Mesendoderm (in vitro differentiated cells): ENCODE results near the gene ARID1B.
A peak's percentile ranks its signal among the peaks of the same experiment; 100 is the strongest.

ENCODE experiments used
- DNase-seq: peaks from one replicate; pipeline ENCODE4 v3.0.0; 2013
- H2AK5ac ChIP-seq: 2 replicates; pipeline ENCODE4 v1.6.1; 2013; ENCODE audit warnings: low read length, inconsistent platforms
- H2BK120ac ChIP-seq: 2 replicates; pipeline ENCODE4 v1.6.1; 2013; ENCODE audit warnings: low read depth, mild to moderate bottlenecking, low read length, moderate library complexity, mixed read lengths
- H2BK15ac ChIP-seq: replicated peaks from 2 replicates; pipeline ENCODE4 v1.6.1; 2013; ENCODE audit warnings: low read depth, mild to moderate bottlenecking, moderate library complexity
- H2BK5ac ChIP-seq: 2 replicates; pipeline ENCODE4 v1.6.1; 2013; ENCODE audit warnings: low read length, inconsistent platforms
- H3K18ac ChIP-seq: 2 replicates; pipeline ENCODE4 v1.6.1; 2013; ENCODE audit warnings: mild to moderate bottlenecking, low read length, mixed read lengths
- H3K23ac ChIP-seq: one replicate; pipeline ENCODE4 v1.6.1; 2013; ENCODE audit warnings: low read length
- H3K27ac ChIP-seq: 2 replicates; pipeline ENCODE4 v1.5.1; 2013; ENCODE audit warnings: low read depth, mild to moderate bottlenecking, inconsistent platforms, low read length, moderate library complexity
- H3K27me3 ChIP-seq: 2 replicates; pipeline ENCODE4 v1.6.1; 2013; ENCODE audit warnings: low read length, control low read depth, mild to moderate bottlenecking, inconsistent platforms; ENCODE audit not compliant: insufficient read depth, poor library complexity
- H3K36me3 ChIP-seq: 2 replicates; pipeline ENCODE4 v1.6.1; 2013; ENCODE audit warnings: low read length, inconsistent platforms; ENCODE audit not compliant: control insufficient read depth, insufficient read depth
- H3K4ac ChIP-seq: one replicate; pipeline ENCODE4 v1.6.1; 2013; ENCODE audit warnings: low read depth, mild to moderate bottlenecking, low read length, moderate library complexity
- H3K4me1 ChIP-seq: 2 replicates; pipeline ENCODE4 v1.6.1; 2013; ENCODE audit warnings: low read depth, low read length, inconsistent platforms; ENCODE audit not compliant: control insufficient read depth
- H3K4me2 ChIP-seq: 2 replicates; pipeline ENCODE4 v1.6.1; 2013; ENCODE audit warnings: low read length
- H3K4me3 ChIP-seq: 2 replicates; pipeline ENCODE4 v1.5.1; 2013; ENCODE audit warnings: mild to moderate bottlenecking, low read length
- H3K56ac ChIP-seq: one replicate; pipeline ENCODE4 v1.6.1; 2013; ENCODE audit warnings: low read length
- H3K79me1 ChIP-seq: 2 replicates; pipeline ENCODE4 v1.6.1; 2013; ENCODE audit warnings: low read length, inconsistent platforms
- H3K79me2 ChIP-seq: 2 replicates; pipeline ENCODE4 v1.6.1; 2013; ENCODE audit warnings: mild to moderate bottlenecking, low read length; ENCODE audit not compliant: control insufficient read depth, insufficient read depth
- H3K9ac ChIP-seq: 2 replicates; pipeline ENCODE4 v1.6.1; 2013; ENCODE audit warnings: low read length, inconsistent platforms
- H4K5ac ChIP-seq: one replicate; pipeline ENCODE4 v1.6.1; 2013; ENCODE audit warnings: low read length
- H4K8ac ChIP-seq: one replicate; pipeline ENCODE4 v1.6.1; 2013; ENCODE audit warnings: low read depth, mild to moderate bottlenecking, control low read depth, low read length, moderate library complexity
- WGBS: extraction: QIAGEN DNeasy Blood & Tissue Kit; methylation state at CpG from one replicate; pipeline ENCODE4 v1.1.7; 2013; ENCODE audit warnings: low lambda C conversion rate, missing lambda C conversion rate; ENCODE audit not compliant: insufficient coverage; ENCODE audit errors: extremely low coverage; 5-methylcytosine and 5-hydroxymethylcytosine counted together

ARID1B gene

DNA sequence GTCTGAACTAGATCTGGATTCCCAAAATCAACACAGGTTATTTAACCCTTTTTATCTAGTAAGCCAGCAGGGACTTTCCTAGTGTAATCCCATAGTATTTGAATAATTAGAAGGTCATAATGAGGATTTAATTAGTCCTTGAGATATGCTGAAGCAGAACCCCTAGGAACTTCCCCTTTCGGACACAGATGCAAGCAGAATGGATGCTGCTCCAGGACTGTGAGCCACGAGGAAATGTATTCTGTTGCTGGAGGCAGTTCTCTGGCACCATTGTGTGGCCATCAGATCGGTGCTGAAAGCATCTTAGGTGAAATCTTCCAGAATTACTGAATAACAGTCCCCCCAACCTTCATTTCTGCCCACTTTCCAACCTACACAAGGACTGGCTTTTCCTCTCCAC, 339.2 kb downstream of the ARID1B start:
- Histone ChIP-seq H2BK15ac (no peak overlapping the region), H3K23ac (no peak overlapping the region), H3K4me3 (no peak overlapping the region), H3K27me3 (no peaks in the 10 kb centered on the region), H3K4ac (no peak overlapping the region), H2AK5ac (no peak overlapping the region), H3K27ac (no peak overlapping the region), H3K79me1 (no peaks in the 10 kb centered on the region), H3K4me1 (no peaks in the 10 kb centered on the region), H2BK120ac (no peak overlapping the region), H2BK5ac (no peak overlapping the region), H3K4me2 (no peak overlapping the region), H3K9ac (no peak overlapping the region), H3K79me2 (no peaks in the 10 kb centered on the region), H3K18ac (no peak overlapping the region), H4K5ac (no peak overlapping the region), H4K8ac (no peak overlapping the region), H3K36me3 (no peaks in the 10 kb centered on the region), H3K56ac (no peak overlapping the region)
- peak; percentile 54 for DNase-seq
- no CpG with 5 or more reads among the region's 3 CpGs for WGBS

DNA sequence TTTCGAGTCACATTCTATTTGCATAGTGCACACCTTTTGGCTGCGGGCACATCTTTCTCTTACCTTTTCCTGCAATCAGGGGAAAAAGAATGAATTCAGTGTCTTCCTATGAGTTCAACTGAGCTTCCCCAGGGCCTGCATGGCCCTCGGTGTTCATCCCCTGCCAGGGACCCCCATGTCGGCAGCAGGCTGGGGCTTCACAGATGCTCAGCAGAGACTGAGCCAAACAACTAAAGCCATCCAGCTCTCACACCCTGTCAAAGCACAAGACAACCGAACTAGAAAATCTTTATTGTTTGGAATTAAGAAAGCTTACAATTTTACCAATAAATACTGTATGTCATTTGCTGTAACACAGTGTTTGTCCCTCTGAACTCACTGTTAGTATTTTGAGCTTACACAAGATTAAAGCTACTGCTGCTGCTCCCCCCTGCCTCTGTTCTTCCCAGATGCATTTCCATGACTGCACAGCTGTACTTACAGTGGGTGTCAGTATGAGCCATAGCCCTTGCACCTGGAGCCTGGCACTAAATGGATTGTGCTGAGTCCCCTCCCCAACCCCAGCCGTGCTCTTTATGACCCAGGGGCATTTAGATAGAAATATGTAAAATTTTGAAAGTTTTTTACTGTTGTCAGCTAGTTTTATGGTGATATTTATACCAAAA, 340.4 kb downstream of the ARID1B start:
- H2BK120ac ChIP-seq = no peak overlapping the region
- no peak for DNase-seq
- no peak overlapping the region for H2BK5ac ChIP-seq
- H3K27ac ChIP-seq = no peak overlapping the region
- H3K4me3 ChIP-seq = no peak overlapping the region
- no peak overlapping the region for H4K5ac ChIP-seq
- H3K27me3 ChIP-seq = no peaks in the 10 kb centered on the region
- no peaks in the 10 kb centered on the region for H3K79me1 ChIP-seq
- no peak overlapping the region for H2BK15ac ChIP-seq
- H4K8ac ChIP-seq = no peak overlapping the region
- H3K18ac ChIP-seq = no peak overlapping the region
- H3K4ac ChIP-seq = no peak overlapping the region
- no peak overlapping the region for H3K23ac ChIP-seq
- H3K9ac ChIP-seq = no peak overlapping the region
- H2AK5ac ChIP-seq = no peak overlapping the region
- WGBS = no CpG with 5 or more reads among the region's 6 CpGs
- H3K36me3 ChIP-seq = no peaks in the 10 kb centered on the region
- H3K79me2 ChIP-seq = no peaks in the 10 kb centered on the region
- H3K4me1 ChIP-seq = no peaks in the 10 kb centered on the region
- H3K4me2 ChIP-seq = no peak overlapping the region
- no peak overlapping the region for H3K56ac ChIP-seq

DNA sequence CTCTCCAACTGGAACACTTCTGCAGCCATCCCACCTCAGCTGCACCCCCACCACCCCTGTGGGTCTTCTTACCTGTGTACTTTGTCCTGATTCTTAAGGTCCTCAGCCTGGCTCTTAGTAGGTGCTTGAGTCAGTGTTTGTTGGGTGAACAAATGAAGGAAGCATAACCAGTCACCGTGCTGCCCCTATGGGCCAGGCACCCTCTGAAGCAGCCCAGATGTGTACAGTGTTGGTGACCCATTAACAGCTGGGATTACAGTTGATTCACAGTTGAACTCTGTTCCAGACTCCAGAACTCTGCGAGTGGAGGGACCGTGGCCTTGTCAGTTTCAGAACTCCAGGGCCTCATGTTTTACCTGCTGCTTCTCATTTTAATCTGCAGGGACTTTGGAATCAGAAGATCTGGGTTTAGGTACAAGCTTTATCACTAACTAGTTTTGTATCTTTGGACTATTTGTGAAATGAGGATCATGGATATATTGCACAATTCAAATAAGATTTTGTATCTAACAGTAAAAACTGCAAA, 342.4 kb downstream of the ARID1B start:
- no peak overlapping the region for H3K56ac ChIP-seq
- no peak overlapping the region for H3K4ac ChIP-seq
- no peak overlapping the region for H3K23ac ChIP-seq
- no peaks in the 10 kb centered on the region for H3K27me3 ChIP-seq
- no peak overlapping the region for H2BK120ac ChIP-seq
- no peaks in the 10 kb centered on the region for H3K79me2 ChIP-seq
- no peak overlapping the region for H3K9ac ChIP-seq
- no peak overlapping the region for H2AK5ac ChIP-seq
- no peak for DNase-seq
- no peak overlapping the region for H3K4me2 ChIP-seq
- no peak overlapping the region for H2BK5ac ChIP-seq
- H3K36me3 ChIP-seq = no peaks in the 10 kb centered on the region
- no peaks in the 10 kb centered on the region for H3K4me1 ChIP-seq
- no peak overlapping the region for H4K5ac ChIP-seq
- no peak overlapping the region for H3K4me3 ChIP-seq
- no peak overlapping the region for H4K8ac ChIP-seq
- WGBS = no CpG with 5 or more reads among the region's 3 CpGs
- no peak overlapping the region for H3K27ac ChIP-seq
- no peak overlapping the region for H2BK15ac ChIP-seq
- no peak overlapping the region for H3K18ac ChIP-seq
- H3K79me1 ChIP-seq = peaks cover 1% of the 10 kb centered on the region

DNA sequence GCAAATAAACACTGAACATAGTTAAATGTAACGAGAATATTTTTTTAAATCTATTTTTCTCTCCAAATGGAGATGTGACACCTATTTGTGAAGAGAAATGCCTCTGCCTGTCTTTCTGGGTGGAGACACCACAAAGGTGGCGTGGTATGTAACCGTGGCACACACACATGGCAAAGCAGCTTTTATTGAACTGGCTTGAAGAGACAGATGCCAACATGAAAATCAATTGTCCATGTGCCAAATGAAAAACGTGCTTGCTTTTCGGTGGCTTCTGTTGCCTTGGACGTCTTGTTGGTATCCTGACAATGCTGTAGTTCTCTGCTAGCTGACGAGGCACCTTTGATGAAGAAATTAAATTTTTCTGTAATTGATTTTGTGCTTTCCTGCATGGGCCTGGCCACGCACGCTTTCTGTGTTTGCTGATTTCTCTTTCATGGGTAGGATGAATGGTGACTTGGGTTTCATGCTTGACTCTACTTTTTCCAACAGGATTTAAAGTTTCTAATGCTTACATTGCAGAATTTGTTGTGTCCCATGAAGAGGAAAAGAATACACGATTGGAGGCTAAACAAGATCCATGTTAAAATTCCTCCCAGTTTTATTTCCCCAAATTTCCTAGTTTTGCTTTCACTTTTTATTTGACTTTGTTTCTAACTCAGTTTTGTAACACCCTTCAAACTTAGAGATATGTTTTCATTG, 343.5 kb downstream of the ARID1B start:
- WGBS = no CpG with 5 or more reads among the region's 10 CpGs

DNA sequence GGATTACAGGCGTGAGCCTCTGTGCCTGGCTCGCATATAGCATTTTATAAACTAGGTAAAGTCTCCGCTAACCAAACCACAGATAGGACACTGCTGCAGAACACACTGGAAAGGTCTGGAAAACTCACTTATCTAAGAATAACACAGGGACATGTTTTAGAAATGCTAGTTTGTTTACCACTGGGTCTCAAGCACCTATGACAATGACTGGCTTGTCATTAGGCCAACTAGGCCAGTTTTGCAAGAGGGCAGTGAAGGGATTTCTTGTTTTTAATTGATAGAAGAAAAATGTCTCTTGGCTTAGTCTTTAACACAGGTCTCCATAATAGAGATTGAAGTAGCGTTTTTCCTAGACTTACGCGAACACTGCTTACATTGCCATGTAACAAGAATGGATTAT, 344.7 kb downstream of the ARID1B start:
- H2BK5ac ChIP-seq = no peak overlapping the region
- H3K4ac ChIP-seq = no peak overlapping the region
- H3K23ac ChIP-seq = no peak overlapping the region
- no peak overlapping the region for H3K4me3 ChIP-seq
- no peak overlapping the region for H4K8ac ChIP-seq
- no peaks in the 10 kb centered on the region for H3K27me3 ChIP-seq
- no peaks in the 10 kb centered on the region for H3K36me3 ChIP-seq
- H4K5ac ChIP-seq = no peak overlapping the region
- H3K56ac ChIP-seq = no peak overlapping the region
- H3K27ac ChIP-seq = no peak overlapping the region
- no peak overlapping the region for H3K4me2 ChIP-seq
- no peak overlapping the region for H2BK15ac ChIP-seq
- no CpG with 5 or more reads among the region's 6 CpGs for WGBS
- H3K4me1 ChIP-seq = no peaks in the 10 kb centered on the region
- no peak overlapping the region for H2BK120ac ChIP-seq
- H3K79me1 ChIP-seq = peaks cover 5% of the 10 kb centered on the region
- DNase-seq = no peak
- no peak overlapping the region for H3K18ac ChIP-seq
- H2AK5ac ChIP-seq = no peak overlapping the region
- no peaks in the 10 kb centered on the region for H3K79me2 ChIP-seq
- H3K9ac ChIP-seq = no peak overlapping the region

More for the DNA sequence above, 343.5 kb downstream of the ARID1B start:
- H3K79me2 ChIP-seq = no peaks in the 10 kb centered on the region
- H3K4me3 ChIP-seq = no peak overlapping the region
- H3K27ac ChIP-seq = no peak overlapping the region
- peaks cover 5% of the 10 kb centered on the region for H3K79me1 ChIP-seq
- DNase-seq = no peak
- no peak overlapping the region for H4K5ac ChIP-seq
- no peak overlapping the region for H2BK120ac ChIP-seq
- no peak overlapping the region for H3K4me2 ChIP-seq
- no peak overlapping the region for H3K4ac ChIP-seq
- H3K23ac ChIP-seq = no peak overlapping the region
- no peak overlapping the region for H3K18ac ChIP-seq
- no peak overlapping the region for H4K8ac ChIP-seq
- H3K4me1 ChIP-seq = no peaks in the 10 kb centered on the region
- no peak overlapping the region for H3K9ac ChIP-seq
- no peak overlapping the region for H2AK5ac ChIP-seq
- H3K56ac ChIP-seq = no peak overlapping the region
- H2BK15ac ChIP-seq = no peak overlapping the region
- H2BK5ac ChIP-seq = no peak overlapping the region
- H3K36me3 ChIP-seq = no peaks in the 10 kb centered on the region
- no peaks in the 10 kb centered on the region for H3K27me3 ChIP-seq
